Gastroesophageal sphincter (tissue), 2 donors: ENCODE measurements around the gene NECTIN1.

Source experiments
- EP300 ChIP-seq: sonication (generic); formaldehyde crosslinking; IDR thresholded peaks from one replicate; pipeline ENCODE4 v1.6.1; 2017; ENCODE audit warnings: antibody characterized with exemption, mild to moderate bottlenecking
- POLR2A ChIP-seq, 2 donors: fragments of 450-650 bp; IDR thresholded peaks; one replicate each; pipeline ENCODE4 v1.6.1; 2017; ENCODE audit warnings: antibody characterized with exemption in 2 of 2, mild to moderate bottlenecking in 2 of 2, moderate library complexity in 1 of 2

- TF ChIP-seq POLR2A (IDR thresholded peaks at IDR 0.05) (no peak), EP300 (no peak)
Observed at GRCh38 chr11:119742263-119742861, 13.4 kb upstream of the NECTIN1 start.
